HG03571 (cell line): ENCODE measurements around the gene PPTC7.
"Not testable (repeated sequence)": the region's sequence is repeated elsewhere in the genome, so short reads cannot be mapped to it uniquely, and the experiment has no call there.

Source experiments
- ATAC-seq: cut with Tn5 transposase; IDR thresholded peaks from one replicate; pipeline ENCODE4 v1.9.1; 2021; ENCODE audit not compliant: unreplicated experiment

PPTC7 gene

GRCh38 chr12:110587102-110587501, 4.0 kb upstream of the PPTC7 start:
- ATAC-seq, result not testable (repeated sequence)

- ATAC-seq, result no peak
These were observed 2.2 kb upstream of the PPTC7 start for GRCh38 chr12:110585231-110585799.

DNA sequence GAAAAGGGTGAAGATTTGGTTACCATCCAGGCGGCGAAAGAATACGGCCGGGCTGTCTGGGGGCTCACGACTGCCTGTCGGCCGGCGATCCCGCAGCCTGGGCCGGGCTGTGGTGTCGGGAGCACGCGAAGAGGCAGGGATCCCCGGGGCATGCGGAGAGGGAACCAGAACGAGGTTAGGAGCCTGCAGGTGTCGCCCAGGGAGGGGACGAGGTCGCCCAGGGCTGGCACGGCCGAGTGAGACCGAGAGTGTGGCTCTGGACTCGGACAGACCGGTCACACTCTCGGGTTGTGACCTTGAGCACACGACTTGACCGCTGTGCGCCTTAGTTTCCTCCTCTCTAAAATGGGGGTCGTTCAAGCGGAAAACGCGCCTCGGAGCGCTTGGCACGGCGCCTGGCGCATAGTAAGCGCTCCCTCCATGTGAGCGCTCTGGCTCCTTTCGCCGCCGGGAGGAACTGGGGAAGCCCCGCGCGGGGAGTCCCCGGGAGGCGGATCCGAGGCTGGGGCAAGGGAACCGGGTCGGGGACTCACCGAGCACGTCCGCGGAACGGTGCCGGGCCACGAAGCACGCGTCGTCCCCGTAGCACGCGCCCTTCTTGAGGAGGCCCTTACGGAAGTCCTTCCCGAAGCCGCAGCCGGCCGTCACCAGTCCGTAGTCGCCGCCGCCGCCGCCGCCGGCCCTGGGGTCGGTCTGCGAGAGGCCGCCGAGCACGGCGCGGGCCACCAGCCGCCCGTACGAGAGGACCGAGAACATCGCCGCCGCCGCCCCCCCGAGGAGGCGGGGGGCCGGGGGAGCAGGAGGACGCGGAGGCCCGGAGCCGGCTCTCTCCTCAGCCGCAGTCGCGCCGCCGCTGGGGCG, 612 bp downstream of the PPTC7 start:
- peak; percentile 34 for ATAC-seq

DNA sequence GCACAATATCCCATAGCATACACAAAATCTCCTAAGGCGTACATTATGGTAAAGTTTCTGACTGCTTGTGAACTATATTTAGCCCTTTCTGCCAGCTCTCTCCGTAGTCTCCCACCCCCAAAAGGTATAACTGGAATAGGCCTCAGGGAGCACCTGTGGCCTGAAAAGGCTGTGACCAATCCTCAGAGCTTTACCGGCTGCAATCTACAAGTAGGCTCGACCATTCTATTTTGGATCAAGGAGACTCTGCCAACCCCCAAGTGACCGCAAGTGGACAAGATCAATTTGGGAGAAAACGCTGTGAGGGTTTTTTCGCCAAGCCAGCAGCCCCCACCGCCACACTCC, 1.2 kb downstream of the PPTC7 start:
- no peak for ATAC-seq

DNA sequence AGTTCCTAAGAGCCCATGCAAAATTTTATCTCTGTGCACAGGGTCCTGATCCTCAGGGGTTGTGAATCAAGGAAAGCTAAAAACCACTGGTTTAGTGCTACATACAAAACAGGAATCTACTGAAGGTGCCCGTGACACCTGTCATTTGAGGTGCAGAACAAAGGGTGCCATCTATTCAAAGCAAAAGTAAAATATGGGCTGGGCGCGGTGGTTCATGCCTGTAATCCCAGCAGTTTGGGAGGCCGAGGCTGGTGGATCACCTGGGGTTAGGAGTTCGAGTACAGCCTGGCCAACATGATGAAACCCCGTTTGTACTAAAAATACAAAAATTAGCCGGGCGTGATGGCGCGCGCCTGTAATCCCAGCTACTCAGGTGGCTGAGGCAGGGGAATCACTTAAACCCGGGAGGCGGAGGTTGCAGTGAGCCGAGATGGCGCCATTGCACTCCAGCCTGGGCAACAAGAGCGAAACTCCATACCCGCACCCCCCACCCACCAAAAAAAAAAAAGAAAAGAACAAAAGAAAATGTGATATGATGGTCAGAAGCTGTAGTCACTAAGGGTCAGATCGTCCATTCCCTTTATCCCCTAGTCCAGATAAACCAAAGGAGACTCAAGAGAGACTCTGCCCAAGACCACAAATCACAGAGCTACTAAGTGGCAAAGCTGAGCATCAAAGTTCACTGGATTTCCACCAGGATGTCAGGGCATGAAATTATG, 3.4 kb downstream of the PPTC7 start:
- ATAC-seq, result no peak

GRCh38 chr12:110578694-110579534, 4.2 kb downstream of the PPTC7 start:
- ATAC-seq, result no peak

DNA sequence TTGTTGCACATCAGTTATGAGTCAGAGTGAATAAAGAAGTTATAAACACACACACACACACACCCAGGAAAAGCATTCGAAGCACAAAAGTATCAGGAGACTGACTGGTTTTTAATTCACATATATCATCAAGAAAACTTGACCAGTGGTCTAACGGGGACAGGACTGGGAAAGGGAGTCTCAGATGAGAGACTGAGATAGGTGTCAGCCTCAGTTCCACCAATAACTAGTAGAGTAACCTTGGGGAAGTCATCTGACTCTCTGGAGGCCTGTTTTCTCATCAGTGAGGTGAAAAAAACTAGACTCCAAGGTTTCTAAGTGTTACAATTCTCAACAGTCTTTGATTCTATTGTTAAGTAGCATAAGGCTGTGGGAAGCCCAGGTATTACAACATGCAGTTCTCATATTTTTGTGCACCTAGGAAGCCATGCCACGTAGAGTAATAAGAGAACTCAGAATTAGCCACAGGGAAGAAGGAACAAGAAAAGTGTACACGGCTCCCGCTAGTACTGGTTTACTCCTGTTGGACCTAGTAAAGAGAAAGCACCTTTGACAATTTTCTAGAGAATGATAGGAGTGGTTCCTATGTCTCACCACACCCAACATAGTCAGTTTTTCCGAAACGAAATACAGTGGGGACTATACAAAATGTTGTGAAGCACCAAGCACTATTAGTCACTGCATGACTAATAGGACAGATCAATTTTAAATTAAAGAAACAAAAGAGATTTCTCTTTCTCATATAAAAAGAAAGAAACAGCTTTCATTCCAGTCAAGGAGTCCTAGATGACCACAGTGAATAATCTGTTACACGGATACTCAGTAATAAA, 5.0 kb downstream of the PPTC7 start:
- no peak for ATAC-seq

GRCh38 chr12:110576504-110576903, 6.6 kb downstream of the PPTC7 start:
- ATAC-seq, result no peak

GRCh38 chr12:110575326-110575725, 7.8 kb downstream of the PPTC7 start:
- ATAC-seq, result no peak

GRCh38 chr12:110574717-110575230, 8.3 kb downstream of the PPTC7 start:
- not testable (repeated sequence) for ATAC-seq

DNA sequence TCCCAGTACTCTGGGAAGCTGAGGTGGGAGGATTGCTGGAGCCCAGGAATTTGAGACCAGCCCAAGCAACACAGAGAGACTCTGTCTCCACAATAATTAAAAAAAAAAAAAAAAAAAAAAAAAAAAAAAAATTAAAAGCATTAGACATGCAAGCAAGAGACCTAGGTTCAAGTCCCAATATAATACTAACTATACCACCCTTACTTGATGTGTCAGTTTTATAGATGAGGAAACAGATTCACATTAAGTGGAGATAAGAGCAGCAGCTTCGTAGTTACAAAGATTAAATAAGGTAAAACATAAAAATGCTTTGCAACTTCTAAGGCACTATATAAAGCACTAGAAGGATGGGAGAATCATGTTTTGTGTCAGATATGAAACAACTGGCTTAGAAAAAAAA, 9.1 kb downstream of the PPTC7 start:
- no peak for ATAC-seq

DNA sequence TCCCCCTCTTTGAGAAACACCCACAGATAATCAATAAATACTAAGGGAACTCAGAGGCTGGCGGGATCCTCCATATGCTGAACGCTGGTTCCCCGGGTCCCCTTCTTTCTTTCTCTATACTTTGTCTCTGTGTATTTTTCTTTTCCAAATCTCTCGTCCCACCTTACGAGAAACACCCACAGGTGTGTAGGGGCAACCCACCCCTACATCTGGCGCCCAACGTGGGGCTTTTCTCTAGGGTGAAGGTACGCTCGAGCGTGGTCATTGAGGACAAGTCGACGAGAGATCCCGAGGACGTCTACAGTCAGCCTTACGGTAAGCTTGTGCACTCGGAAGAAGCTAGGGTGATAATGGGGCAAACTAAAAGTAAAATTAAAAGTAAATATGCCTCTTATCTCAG, 12.3 kb downstream of the PPTC7 start:
- ATAC-seq, result not testable (repeated sequence)

- ATAC-seq, result not testable (repeated sequence)
These were observed 13.3 kb downstream of the PPTC7 start for GRCh38 chr12:110569838-110570237.

GRCh38 chr12:110568752-110569151, 14.4 kb downstream of the PPTC7 start:
- ATAC-seq, result no peak

GRCh38 chr12:110566993-110567392, 16.1 kb downstream of the PPTC7 start:
- no peak for ATAC-seq

- no peak for ATAC-seq
These were observed 16.9 kb downstream of the PPTC7 start for GRCh38 chr12:110565894-110566871.

DNA sequence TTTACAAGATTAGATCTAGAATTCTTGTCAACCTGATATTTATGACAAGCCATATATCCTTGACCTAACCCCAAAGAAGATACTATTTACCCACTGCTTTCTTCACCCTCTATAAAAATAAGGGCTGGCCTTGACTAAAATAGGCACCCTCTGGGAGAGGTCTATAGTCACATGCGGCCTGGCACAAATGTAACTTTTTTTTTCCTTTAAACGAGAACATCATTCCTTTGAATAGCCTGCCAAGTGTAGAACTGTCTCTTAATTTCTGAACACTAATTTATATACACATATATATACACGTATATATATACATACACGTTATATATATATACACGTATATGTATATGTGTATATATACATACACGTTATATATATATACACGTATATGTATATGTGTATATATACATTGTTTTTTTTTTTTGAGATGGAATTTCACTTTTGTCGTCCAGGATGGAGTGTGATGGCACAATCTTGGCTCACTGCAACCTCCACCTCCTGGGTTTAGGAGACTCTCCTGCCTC, 18.6 kb downstream of the PPTC7 start:
- no peak for ATAC-seq

- ATAC-seq, result no peak
These were observed 19.2 kb downstream of the PPTC7 start for GRCh38 chr12:110563702-110564470.
